ENCODE results near the gene COG4. TPM values are rescaled to one million over a fixed set of nuclear protein-coding genes. Genes with fewer than 3 reads are reported as not detected.

The COG4 gene
- total and polyA plus RNA-seq, 7 donors, result 29.1 to 80.3 (median 53.0) TPM

DNA sequence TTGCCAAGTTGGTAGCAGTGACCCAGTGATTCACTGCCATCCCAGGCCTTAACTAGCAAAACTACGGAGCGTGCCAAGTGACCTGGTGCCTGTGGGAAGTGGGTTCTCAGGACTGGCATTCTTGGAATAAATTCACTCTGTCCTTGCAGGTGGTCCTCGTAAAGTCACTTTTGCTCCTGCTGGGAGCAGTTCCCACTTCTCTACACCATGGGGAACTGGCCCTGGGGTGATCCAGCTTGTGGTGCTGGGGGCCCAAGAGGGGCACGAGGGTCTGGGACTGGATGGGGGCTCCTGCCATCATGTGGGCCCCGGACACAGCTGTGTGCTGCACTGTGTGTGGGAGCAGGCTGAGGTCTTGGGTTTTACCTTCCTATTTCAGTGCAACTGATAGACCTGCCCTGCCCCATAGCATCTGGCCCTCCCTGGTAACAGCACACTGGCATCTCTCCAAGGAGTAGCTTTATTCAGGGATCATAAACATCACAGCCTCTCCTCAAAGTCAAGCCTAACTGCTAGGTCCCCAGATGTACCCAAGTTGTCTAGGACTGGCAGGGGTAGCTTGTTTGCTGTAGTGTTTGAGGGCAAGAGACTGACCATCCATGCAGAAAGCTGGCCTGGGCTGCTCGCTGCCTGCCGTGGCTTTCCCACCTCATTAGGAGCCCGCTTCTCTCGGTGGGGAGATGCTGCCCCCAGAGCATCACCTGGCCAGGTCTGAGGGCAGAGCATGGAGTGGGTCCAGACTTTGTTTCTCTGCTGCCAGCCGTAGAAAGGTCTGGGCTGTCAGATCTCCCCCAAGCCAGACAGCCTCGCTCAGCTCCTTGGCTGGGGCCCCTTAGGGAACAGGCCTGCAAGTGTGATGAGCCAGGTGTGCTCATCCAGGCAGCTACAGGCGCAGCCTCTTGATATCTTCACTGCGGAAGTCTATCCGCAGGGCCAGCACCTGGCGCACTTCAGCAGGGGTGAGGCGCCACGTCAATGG is 42.9 kb downstream of the COG4 start:
- peaks cover 2 to 78% of the 10 kb centered on the region in 2 donors for H3K36me3 ChIP-seq (ENCODE audit: insufficient read depth in 1 of 2, low read depth in 1 of 2)
- 86 to 95% (median 87%) methylated on average over 17 of the region's 17 CpGs for WGBS, 3 donors
- peak overlapping the region; percentile 50 for H3K27ac ChIP-seq

DNA sequence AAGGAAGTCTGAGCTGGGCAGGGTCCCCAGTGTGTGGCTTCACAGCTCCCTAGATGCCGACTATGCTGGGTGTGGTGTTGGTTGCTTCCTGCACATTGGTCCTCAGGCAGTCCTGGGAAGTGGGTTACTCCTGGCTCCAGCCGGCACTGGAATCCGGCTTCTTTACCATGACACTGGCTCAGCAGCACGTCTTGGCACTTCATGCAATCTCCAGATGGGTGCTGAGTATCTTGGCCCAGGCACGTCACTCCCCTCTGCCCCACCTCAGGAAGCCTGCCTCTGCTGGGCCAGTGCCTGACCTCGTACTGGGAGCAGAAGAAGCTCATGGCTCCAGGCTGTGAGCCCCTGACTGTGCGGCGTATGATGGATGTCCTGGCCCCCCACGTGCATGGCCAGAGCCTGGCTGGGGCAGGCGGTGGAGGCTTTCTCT is 44.4 kb downstream of the COG4 start:
- WGBS, 3 donors, result 47 to 63% (median 57%) methylated on average over 10 of the region's 10 CpGs
- Histone ChIP-seq H3K4me3 (no peak overlapping the region), H3K27me3 (ENCODE audit: insufficient read depth in 3 of 3, low read length in 2 of 3) (no peaks in the 10 kb centered on the region), H3K27ac (peak overlapping the region; percentile 50), H3K4me1 (peaks cover 19% of the 10 kb centered on the region), H3K36me3 (ENCODE audit: insufficient read depth in 1 of 2, low read depth in 1 of 2) (peaks cover 2 to 76% of the 10 kb centered on the region in 2 donors), H3K9me3 (no peaks in the 10 kb centered on the region)
- no peak for ATAC-seq
- DNase-seq, result no peak
- intact Hi-C loops (cut with DNase I), result no loop called here
- TF ChIP-seq, protein P1, sequence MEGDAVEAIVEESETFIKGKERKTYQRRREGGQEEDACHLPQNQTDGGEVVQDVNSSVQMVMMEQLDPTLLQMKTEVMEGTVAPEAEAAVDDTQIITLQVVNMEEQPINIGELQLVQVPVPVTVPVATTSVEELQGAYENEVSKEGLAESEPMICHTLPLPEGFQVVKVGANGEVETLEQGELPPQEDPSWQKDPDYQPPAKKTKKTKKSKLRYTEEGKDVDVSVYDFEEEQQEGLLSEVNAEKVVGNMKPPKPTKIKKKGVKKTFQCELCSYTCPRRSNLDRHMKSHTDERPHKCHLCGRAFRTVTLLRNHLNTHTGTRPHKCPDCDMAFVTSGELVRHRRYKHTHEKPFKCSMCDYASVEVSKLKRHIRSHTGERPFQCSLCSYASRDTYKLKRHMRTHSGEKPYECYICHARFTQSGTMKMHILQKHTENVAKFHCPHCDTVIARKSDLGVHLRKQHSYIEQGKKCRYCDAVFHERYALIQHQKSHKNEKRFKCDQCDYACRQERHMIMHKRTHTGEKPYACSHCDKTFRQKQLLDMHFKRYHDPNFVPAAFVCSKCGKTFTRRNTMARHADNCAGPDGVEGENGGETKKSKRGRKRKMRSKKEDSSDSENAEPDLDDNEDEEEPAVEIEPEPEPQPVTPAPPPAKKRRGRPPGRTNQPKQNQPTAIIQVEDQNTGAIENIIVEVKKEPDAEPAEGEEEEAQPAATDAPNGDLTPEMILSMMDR (IDR thresholded peaks at IDR 0.05), result no peak

More for the DNA sequence above, 42.9 kb downstream of the COG4 start:
- TF ChIP-seq, protein P1 (IDR thresholded peaks at IDR 0.05), result no peak
- intact Hi-C loops (cut with DNase I), result no loop called here
- H3K27me3 ChIP-seq (ENCODE audit: insufficient read depth in 3 of 3, low read length in 2 of 3), result no peaks in the 10 kb centered on the region
- no peak overlapping the region for H3K4me3 ChIP-seq
- no peak for ATAC-seq
- DNase-seq, result no peak
- H3K9me3 ChIP-seq, result no peaks in the 10 kb centered on the region
- peaks cover 19% of the 10 kb centered on the region for H3K4me1 ChIP-seq

DNA sequence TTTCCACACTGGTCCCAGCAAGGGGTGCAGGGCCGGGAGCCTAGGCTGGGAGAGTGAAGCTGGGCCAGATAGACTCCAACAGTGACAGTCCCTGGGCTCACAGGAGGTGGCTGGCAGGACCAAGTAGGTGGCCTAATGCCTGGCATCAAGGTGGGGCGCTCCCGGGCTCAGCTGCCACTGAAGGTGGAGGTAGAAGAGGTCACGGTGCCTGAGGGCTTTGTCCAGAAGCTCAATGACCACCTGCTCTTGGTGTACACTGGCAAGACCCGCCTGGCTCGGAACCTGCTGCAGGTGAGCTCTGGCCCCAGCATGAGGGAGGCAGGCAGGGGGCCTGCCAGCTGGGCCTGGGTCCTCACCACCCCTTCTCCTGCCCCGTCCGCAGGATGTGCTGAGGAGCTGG is 45.2 kb downstream of the COG4 start:
- TF ChIP-seq, protein P1 (IDR thresholded peaks at IDR 0.05), result no peak
- Histone ChIP-seq H3K27ac (peak overlapping the region; percentile 77), H3K4me1 (peaks cover 25% of the 10 kb centered on the region), H3K4me3 (no peak overlapping the region), H3K36me3 (ENCODE audit: insufficient read depth in 1 of 2, low read depth in 1 of 2) (peaks cover 0 to 72% of the 10 kb centered on the region in 2 donors), H3K27me3 (ENCODE audit: insufficient read depth in 3 of 3, low read length in 2 of 3) (no peaks in the 10 kb centered on the region), H3K9me3 (no peaks in the 10 kb centered on the region)
- no peak for DNase-seq
- no peak for ATAC-seq
- 90 to 95% (median 92%) methylated on average over 8 of the region's 8 CpGs for WGBS, 3 donors
- intact Hi-C loops (cut with DNase I), result no loop called here

DNA sequence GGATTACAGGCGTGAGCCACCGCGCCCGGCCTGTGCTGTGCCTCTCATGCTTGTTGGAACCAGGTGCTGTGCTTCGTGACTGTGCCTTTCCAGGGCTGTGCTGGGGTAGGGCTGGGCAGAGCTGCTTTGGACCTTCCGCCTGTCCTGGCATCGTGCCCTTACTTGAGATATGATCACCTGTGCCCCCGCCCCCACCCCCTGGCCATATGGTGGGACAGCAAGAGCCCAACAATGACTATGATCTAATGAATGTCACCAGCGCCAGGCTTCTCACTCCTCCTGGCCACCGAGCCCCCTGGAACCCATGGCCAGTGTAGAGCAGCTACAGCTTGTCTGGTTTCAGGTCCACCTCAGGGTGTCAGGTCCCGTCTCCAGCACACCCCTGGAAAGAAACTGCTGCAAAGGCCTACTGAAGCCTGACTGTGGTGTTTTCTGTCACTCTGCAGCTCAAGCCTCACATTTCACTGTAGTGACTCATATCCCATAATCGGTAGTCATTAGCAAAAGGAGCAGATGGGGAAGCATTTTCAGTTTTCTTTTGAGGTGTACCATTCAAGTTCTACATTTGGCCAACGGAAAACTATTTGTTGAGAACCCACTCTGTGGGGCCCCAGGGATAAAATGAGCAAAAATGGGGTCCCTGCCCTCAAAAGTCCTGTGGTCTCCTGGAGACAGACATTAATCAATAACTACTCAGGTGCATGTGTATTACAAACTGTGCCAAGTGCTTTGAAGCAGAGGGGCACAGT is 46.9 kb downstream of the COG4 start:
- Histone ChIP-seq H3K27ac (peak overlapping the region; percentile 77), H3K4me3 (peak overlapping the region; percentile 1), H3K27me3 (ENCODE audit: insufficient read depth in 3 of 3, low read length in 2 of 3) (no peaks in the 10 kb centered on the region), H3K9me3 (no peaks in the 10 kb centered on the region), H3K4me1 (peaks cover 25% of the 10 kb centered on the region), H3K36me3 (ENCODE audit: insufficient read depth in 1 of 2, low read depth in 1 of 2) (peaks cover 0 to 62% of the 10 kb centered on the region in 2 donors)
- ATAC-seq (peak; percentile 74 to 81 (median 80)), DNase-seq (peak in 1 of 2 donors; percentile 46)
- TF ChIP-seq, protein P1 (IDR thresholded peaks at IDR 0.05), result no peak
- 39 to 64% (median 42%) methylated on average over 13 of the region's 13 CpGs for WGBS, 3 donors
- intact Hi-C loops (cut with DNase I), result no loop called here

Measured in psoas muscle (tissue), 8 donors.